ENCODE data around the gene FBXO17.

Gene FBXO17

DNA sequence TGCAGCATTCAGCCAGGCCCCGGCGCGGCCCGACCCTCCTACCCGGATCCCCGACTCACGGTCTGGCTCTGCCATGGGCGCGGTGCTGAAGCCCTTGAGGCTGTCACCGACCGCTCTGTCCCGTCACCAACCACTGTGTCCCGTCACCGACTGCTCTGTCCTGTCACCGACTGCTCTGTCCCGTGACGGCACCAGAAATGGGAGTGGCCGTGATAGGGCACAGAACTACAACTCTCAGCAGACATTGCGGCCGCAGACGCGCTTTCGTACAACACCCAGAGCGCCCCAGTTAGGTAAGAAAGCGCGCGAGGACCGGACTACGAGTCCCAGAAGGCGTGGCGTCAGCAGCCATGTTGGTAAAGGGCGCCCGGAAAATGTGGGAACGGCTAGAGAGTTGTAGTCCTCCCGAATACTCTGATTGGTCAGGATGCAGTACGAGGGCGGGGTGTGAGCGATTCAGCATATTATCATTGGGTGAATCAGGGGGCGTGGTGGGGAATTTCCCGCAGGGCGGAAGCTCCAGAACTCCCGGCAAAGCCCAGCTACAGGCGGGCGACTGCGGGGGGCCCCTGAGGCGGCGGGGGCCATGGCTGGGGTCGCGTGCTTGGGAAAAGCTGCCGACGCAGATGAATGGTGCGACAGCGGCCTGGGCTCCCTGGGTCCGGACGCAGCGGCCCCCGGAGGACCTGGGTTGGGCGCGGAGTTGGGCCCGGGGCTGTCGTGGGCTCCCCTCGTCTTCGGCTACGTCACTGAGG lies 75.9 kb downstream of the FBXO17 start, which contains the start of the genes NFKBIB and SIRT2:
NFKBIB (plus strand) TSS at position 523 of the 755 bp plus-strand sequence; CDS start at position 587, 64 bp downstream.
SIRT2 (minus strand) TSS at position 172 of the 755 bp plus-strand sequence; CDS start at position 75, 97 bp downstream.
- Histone ChIP-seq H3K27ac (ENCODE audit: low read length) (peak within 1 kb of the TSS; percentile 75), H3K79me2 (ENCODE audit: insufficient read depth, low read length) (peaks cover 51% of the 10 kb centered on the region), H3K9ac (ENCODE audit: low read depth, low read length) (peak within 1 kb of the TSS; percentile 63), H3K9me3 (ENCODE audit: insufficient read depth, low read length, severe bottlenecking) (peaks cover 3% of the 10 kb centered on the region), H2AFZ (ENCODE audit: low read depth, low read length) (peak within 1 kb of the TSS; percentile 86), H4K20me1 (ENCODE audit: insufficient read depth, low read length) (peaks cover 6% of the 10 kb centered on the region), H3K4me3 (ENCODE audit: low read depth in 1 of 2, low read length in 2 of 2) (peak within 1 kb of the TSS; percentile 61 to 76), H3K4me1 (ENCODE audit: insufficient read depth, low read length) (peaks cover 34% of the 10 kb centered on the region), H3K36me3 (ENCODE audit: insufficient read depth, low read length) (peaks cover 8% of the 10 kb centered on the region), H3K4me2 (ENCODE audit: insufficient read depth, low read length) (peak within 1 kb of the TSS; percentile 97), H3K27me3 (ENCODE audit: insufficient read depth, low read length, poor library complexity) (no peaks in the 10 kb centered on the region)
- no peak for TF ChIP-seq EZH2 (IDR thresholded peaks at IDR 0.05; ENCODE audit: borderline replicate concordance, low read depth, low read length, severe bottlenecking)
- TF ChIP-seq, protein P1, sequence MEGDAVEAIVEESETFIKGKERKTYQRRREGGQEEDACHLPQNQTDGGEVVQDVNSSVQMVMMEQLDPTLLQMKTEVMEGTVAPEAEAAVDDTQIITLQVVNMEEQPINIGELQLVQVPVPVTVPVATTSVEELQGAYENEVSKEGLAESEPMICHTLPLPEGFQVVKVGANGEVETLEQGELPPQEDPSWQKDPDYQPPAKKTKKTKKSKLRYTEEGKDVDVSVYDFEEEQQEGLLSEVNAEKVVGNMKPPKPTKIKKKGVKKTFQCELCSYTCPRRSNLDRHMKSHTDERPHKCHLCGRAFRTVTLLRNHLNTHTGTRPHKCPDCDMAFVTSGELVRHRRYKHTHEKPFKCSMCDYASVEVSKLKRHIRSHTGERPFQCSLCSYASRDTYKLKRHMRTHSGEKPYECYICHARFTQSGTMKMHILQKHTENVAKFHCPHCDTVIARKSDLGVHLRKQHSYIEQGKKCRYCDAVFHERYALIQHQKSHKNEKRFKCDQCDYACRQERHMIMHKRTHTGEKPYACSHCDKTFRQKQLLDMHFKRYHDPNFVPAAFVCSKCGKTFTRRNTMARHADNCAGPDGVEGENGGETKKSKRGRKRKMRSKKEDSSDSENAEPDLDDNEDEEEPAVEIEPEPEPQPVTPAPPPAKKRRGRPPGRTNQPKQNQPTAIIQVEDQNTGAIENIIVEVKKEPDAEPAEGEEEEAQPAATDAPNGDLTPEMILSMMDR (IDR thresholded peaks at IDR 0.05; ENCODE audit: borderline replicate concordance, extremely low read depth, low read length, poor library complexity, severe bottlenecking) = peak; percentile 15
- ATAC-seq (ENCODE audit: insufficient read depth, low read depth) = peak; percentile 92
- DNase-seq = peak; percentile 100

DNA sequence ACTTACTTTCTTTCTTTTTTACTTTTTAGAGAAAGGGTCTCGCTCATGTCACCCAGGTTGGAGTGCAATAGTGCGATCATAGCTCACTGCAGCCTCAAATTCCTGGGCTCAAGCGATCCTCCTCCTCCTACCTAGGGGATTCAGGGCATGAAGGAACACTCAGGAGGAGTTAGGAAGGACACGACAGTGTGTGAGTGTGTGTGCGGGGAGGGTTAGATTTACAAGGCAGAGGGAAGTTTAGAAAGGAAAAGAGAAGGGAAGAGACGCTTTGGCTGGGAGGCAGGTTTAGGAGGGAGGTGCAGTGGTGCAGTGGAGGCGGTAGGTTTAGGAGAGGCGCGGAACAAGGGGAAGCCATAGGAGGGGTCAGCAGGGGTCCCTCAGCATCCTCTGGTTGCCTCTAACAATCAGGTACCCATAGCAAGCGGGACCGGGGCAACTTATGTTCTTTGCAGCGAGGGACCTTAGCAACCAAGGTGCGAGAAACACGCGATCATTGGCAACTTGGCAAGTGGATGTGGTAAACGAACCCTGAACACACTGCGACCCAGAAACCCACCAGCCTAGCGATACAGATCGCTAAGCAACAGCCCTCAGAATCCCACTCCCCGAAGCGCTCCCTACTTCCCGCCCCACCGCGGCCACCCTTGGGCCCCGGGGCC lies 76.6 kb downstream of the FBXO17 start:
- no peak for DNase-seq
- peak overlapping the region; percentile 97 for H3K4me2 ChIP-seq (ENCODE audit: insufficient read depth, low read length)
- H2AFZ ChIP-seq (ENCODE audit: low read depth, low read length) = peak overlapping the region; percentile 81
- peak overlapping the region; percentile 62 for H3K9ac ChIP-seq (ENCODE audit: low read depth, low read length)
- H3K4me1 ChIP-seq (ENCODE audit: insufficient read depth, low read length) = peaks cover 34% of the 10 kb centered on the region
- peaks cover 3% of the 10 kb centered on the region; the same call in 1 of the 2 replicates for H3K36me3 ChIP-seq (ENCODE audit: insufficient read depth, low read length)
- TF ChIP-seq, protein P1 (IDR thresholded peaks at IDR 0.05; ENCODE audit: borderline replicate concordance, extremely low read depth, low read length, poor library complexity, severe bottlenecking) = no peak
- TF ChIP-seq EZH2 (IDR thresholded peaks at IDR 0.05; ENCODE audit: borderline replicate concordance, low read depth, low read length, severe bottlenecking) = no peak
- ATAC-seq (ENCODE audit: insufficient read depth, low read depth) = no peak
- H3K27ac ChIP-seq (ENCODE audit: low read length) = peak overlapping the region; percentile 53
- no peaks in the 10 kb centered on the region for H3K27me3 ChIP-seq (ENCODE audit: insufficient read depth, low read length, poor library complexity)
- H4K20me1 ChIP-seq (ENCODE audit: insufficient read depth, low read length) = peaks cover 6% of the 10 kb centered on the region
- peaks cover 51% of the 10 kb centered on the region for H3K79me2 ChIP-seq (ENCODE audit: insufficient read depth, low read length)
- peaks cover 3% of the 10 kb centered on the region for H3K9me3 ChIP-seq (ENCODE audit: insufficient read depth, low read length, severe bottlenecking)
- peak overlapping the region; percentile 34 to 61; a peak in 3 of 4 replicates for H3K4me3 ChIP-seq (ENCODE audit: low read depth in 1 of 2, low read length in 2 of 2)

DNA sequence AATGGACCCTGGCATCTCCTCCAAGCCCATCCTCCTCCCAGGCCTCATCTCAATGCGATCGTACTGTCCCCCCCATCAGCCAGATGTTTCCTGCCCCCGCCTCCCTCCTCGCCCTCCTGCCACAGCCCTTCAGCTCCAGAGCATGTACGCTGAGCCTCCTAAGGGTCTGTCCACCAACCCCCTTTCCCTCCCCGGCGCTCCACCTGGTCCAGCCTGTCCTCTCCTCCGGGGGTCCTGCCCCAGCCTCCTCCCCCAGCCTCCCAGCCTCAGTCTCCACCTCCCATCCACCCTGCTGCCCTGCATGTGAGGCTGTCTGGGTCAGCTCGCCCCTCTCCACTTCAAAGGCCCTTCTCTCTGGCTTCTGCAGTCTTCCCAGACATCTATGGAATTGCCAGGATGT lies 80.6 kb downstream of the FBXO17 start:
- no peak for DNase-seq
- Histone ChIP-seq H3K36me3 (ENCODE audit: insufficient read depth, low read length) (peaks cover 7% of the 10 kb centered on the region), H4K20me1 (ENCODE audit: insufficient read depth, low read length) (peaks cover 6% of the 10 kb centered on the region), H3K9me3 (ENCODE audit: insufficient read depth, low read length, severe bottlenecking) (no peaks in the 10 kb centered on the region), H3K4me2 (ENCODE audit: insufficient read depth, low read length) (no peak overlapping the region), H3K27ac (ENCODE audit: low read length) (no peak overlapping the region), H2AFZ (ENCODE audit: low read depth, low read length) (no peak overlapping the region), H3K27me3 (ENCODE audit: insufficient read depth, low read length, poor library complexity) (no peaks in the 10 kb centered on the region), H3K4me3 (ENCODE audit: low read depth in 1 of 2, low read length in 2 of 2) (no peak overlapping the region), H3K4me1 (ENCODE audit: insufficient read depth, low read length) (peaks cover 16% of the 10 kb centered on the region), H3K79me2 (ENCODE audit: insufficient read depth, low read length) (peaks cover 22% of the 10 kb centered on the region), H3K9ac (ENCODE audit: low read depth, low read length) (0 out of 2 replicates have a peak overlapping the region, but pooled peaks have one; percentile 18)
- no peak for ATAC-seq (ENCODE audit: insufficient read depth, low read depth)
- TF ChIP-seq EZH2 (IDR thresholded peaks at IDR 0.05; ENCODE audit: borderline replicate concordance, low read depth, low read length, severe bottlenecking) = no peak
- TF ChIP-seq, protein P1 (IDR thresholded peaks at IDR 0.05; ENCODE audit: borderline replicate concordance, extremely low read depth, low read length, poor library complexity, severe bottlenecking) = no peak

Measured in DND-41 (cell line).